K562 (cell line): ENCODE results near the gene MPV17L2. TPM values are rescaled to one million over a fixed set of nuclear protein-coding genes. Genes with fewer than 3 reads are reported as not detected.

Experiments
- ATF7 ChIP-seq: fragments of 450-650 bp; IDR thresholded peaks from 2 replicates; pipeline ENCODE4 v1.7.1; 2014; ENCODE audit warnings: mild to moderate bottlenecking, moderate library complexity
- CBX1 ChIP-seq: sonication (generic); IDR thresholded peaks from 2 replicates; pipeline ENCODE4 v1.6.1; 2016; ENCODE audit warnings: antibody characterized with exemption, low read depth, mild to moderate bottlenecking
- CBX3 ChIP-seq, 2 experiments: IDR thresholded peaks; 1 replicate in 1 of 2; 2 replicates in 1 of 2; pipeline ENCODE4 v1.6.1; 2012; ENCODE audit warnings: inconsistent platforms in 2 of 2, low read length in 2 of 2, borderline replicate concordance in 1 of 2, control low read depth in 1 of 2
- ETV1 ChIP-seq: fragments of 450-650 bp; conservative IDR thresholded peaks from 2 replicates; pipeline ENCODE4 v1.6.1; 2016; ENCODE audit warnings: missing genetic modification characterization, control low read depth, low read depth, missing compliant biosample characterization
- GTF2F1 ChIP-seq: IDR thresholded peaks from 2 replicates; pipeline ENCODE4 v1.6.1; 2011; ENCODE audit warnings: low read depth, low read length, improper control_type of control experiment
- JUND ChIP-seq, 2 experiments: IDR thresholded peaks; 2 replicates in 1 of 2; 3 replicates in 1 of 2; pipeline ENCODE4 v1.6.1; 2011; ENCODE audit warnings: borderline replicate concordance in 2 of 2, low read depth in 2 of 2, low read length in 2 of 2, improper control_type of control experiment in 1 of 2, missing biosample characterization in 1 of 2, missing genetic modification characterization in 1 of 2, missing genetic modification reagents in 1 of 2
- MBD2 ChIP-seq: sonication (generic); IDR thresholded peaks from 2 replicates; pipeline ENCODE4 v1.6.1; 2016; ENCODE audit warnings: low read depth, borderline replicate concordance
- NCOA2 ChIP-seq, 2 experiments: fragments of 450-650 bp; IDR thresholded peaks; 2 replicates each; pipeline ENCODE4 v1.6.1; 2018; ENCODE audit warnings: mild to moderate bottlenecking in 2 of 2, moderate library complexity in 1 of 2; ENCODE audit not compliant: partially characterized antibody in 2 of 2
- NFYB ChIP-seq: IDR thresholded peaks from 2 replicates; pipeline ENCODE4 v1.6.1; 2011; ENCODE audit warnings: mild to moderate bottlenecking, moderate library complexity; ENCODE audit not compliant: insufficient read length; ENCODE audit errors: extremely low read depth
- OTX1 ChIP-seq: fragments of 450-650 bp; formaldehyde crosslinking; IDR thresholded peaks from 2 replicates; pipeline ENCODE4 v1.4.0; 2022; ENCODE audit warnings: mild to moderate bottlenecking
- RBM25 ChIP-seq: fragments of 200-400 bp; formaldehyde crosslinking; IDR thresholded peaks from 2 replicates; pipeline ENCODE4 v1.6.1; 2018; ENCODE audit warnings: low read length, low read depth, moderate library complexity; ENCODE audit not compliant: severe bottlenecking
- SNRNP70 ChIP-seq: fragments of 200-400 bp; formaldehyde crosslinking; optimal IDR thresholded peaks from 2 replicates; pipeline ENCODE3; 2017; ENCODE audit warnings: low read depth, low read length
- SRSF1 ChIP-seq: fragments of 200-400 bp; formaldehyde crosslinking; IDR thresholded peaks from 2 replicates; pipeline ENCODE4 v1.6.1; 2017; ENCODE audit warnings: mild to moderate bottlenecking, low read depth, low read length, moderate library complexity
- TAF1 ChIP-seq: IDR thresholded peaks from 2 replicates; pipeline ENCODE4 v1.6.1; 2011; ENCODE audit warnings: mild to moderate bottlenecking, low read length, moderate library complexity; ENCODE audit not compliant: insufficient read depth, control insufficient read depth, severe bottlenecking; ENCODE audit errors: extremely low read depth
- TAF7 ChIP-seq: fragments of 450-650 bp; IDR thresholded peaks from 2 replicates; pipeline ENCODE4 v1.6.1; 2016; ENCODE audit warnings: missing genetic modification characterization, missing compliant biosample characterization
- U2AF2 ChIP-seq: fragments of 200-400 bp; formaldehyde crosslinking; optimal IDR thresholded peaks from 2 replicates; pipeline ENCODE3; 2017; ENCODE audit warnings: low read depth, mild to moderate bottlenecking, low read length
- ZNF764 ChIP-seq: fragments of 250-450 bp; sonication (Bioruptor Pico); IDR thresholded peaks from 2 replicates; pipeline ENCODE4 v1.4.0; 2020; ENCODE audit warnings: low read depth, mild to moderate bottlenecking, moderate library complexity
- polyA plus RNA-seq, 8 experiments: library from polyadenylated mRNA; depleted of rRNA in 4 of 8; stranded (reverse) in 5 of 8; unstranded in 3 of 8; fragments of >200 nt; fragmentation: Nextera tagmentation in 2 of 8; fragmentation: Illumina TruSeq in 1 of 8; extraction: Ambion mirVana in 2 of 8; extraction: Trizol in 1 of 8; gene quantifications; 2 replicates each; pipeline versions ENCODE4 v1.2.1 to v1.2.3, GENCODE V29; 2011 to 2014; ENCODE audit warnings: inconsistent platforms in 1 of 8, missing spikeins in 1 of 8
- total RNA-seq, 7 experiments: library from RNA; depleted of rRNA in 6 of 7; stranded (reverse); fragments of >200 nt in 6 of 7; fragmentation: Illumina TruSeq in 2 of 7; extraction: Trizol in 2 of 7; gene quantifications; 2 replicates each; pipeline versions ENCODE4 v1.2.1 to v1.2.3, GENCODE V29; 2011 to 2021; ENCODE audit warnings: low replicate concordance in 1 of 7
- TF ChIP-seq, protein P1 (sequence below): fragments of 450-650 bp; conservative IDR thresholded peaks from 2 replicates; pipeline ENCODE4 v1.6.1; 2016; ENCODE audit warnings: missing genetic modification characterization, low read depth, mild to moderate bottlenecking, missing compliant biosample characterization, moderate library complexity
- TF ChIP-seq, protein P2 (sequence below): fragments of 450-650 bp; IDR thresholded peaks from 2 replicates; pipeline ENCODE4 v1.7.1; 2018; ENCODE audit warnings: mild to moderate bottlenecking, low read depth; ENCODE audit not compliant: partially characterized antibody
- TF ChIP-seq, protein P3 (sequence below), 2 experiments: fragments of 250-450 bp in 1 of 2; fragments of 450-650 bp in 1 of 2; sonication (Bioruptor Pico) in 1 of 2; IDR thresholded peaks; 2 replicates each; pipeline versions ENCODE4 v1.6.1 to v1.8.0; 2016 to 2021; ENCODE audit warnings: mild to moderate bottlenecking in 2 of 2, moderate library complexity in 2 of 2, missing compliant biosample characterization in 1 of 2, missing genetic modification characterization in 1 of 2
- TF ChIP-seq, protein P4 (sequence below): fragments of 250-450 bp; sonication (Bioruptor Pico); IDR thresholded peaks from 2 replicates; pipeline ENCODE4 v1.8.0; 2021; ENCODE audit warnings: mild to moderate bottlenecking, moderate library complexity

Gene MPV17L2
- total and polyA plus RNA-seq, 9 of the 15 experiments (the other 6 are each of a cell fraction or from before 2014, with no cell fraction given): 10.6 to 60.2 (median 28.5) TPM

DNA sequence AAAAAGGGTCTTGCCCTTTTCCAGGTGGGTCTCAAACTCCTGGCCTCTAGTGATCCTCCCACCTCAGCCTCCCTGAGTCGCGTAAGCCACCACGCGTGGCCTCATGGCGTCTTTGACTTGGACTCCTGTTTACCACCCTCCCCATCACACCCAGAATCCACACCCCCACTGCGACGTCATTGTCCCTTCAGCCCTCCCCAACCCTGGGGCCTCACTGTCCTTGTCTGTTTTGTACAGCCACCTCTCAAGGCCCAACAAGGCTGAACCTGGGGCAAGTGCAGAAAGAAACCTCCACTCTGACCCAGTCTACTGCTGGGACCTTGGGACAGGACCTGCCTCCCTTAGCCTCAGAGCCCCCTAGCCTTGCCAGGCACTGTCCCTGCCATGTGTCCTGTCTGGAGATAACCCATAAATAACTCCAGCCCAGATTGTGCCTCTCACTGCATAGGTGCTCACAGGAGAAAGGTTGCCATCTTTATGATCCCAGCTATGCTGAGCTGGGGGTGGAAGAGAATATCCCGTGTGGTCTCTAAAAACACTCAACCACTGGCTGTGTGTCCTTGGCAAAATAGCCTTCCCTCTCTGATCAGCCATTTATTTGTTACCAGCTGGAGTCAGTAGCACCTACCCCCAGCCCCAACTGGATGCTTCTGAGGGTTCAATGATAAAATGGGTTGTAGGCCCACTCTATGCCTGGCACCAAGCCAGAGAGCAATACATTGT, 21.3 kb upstream of the MPV17L2 start (continued):
- TF ChIP-seq, protein P1, sequence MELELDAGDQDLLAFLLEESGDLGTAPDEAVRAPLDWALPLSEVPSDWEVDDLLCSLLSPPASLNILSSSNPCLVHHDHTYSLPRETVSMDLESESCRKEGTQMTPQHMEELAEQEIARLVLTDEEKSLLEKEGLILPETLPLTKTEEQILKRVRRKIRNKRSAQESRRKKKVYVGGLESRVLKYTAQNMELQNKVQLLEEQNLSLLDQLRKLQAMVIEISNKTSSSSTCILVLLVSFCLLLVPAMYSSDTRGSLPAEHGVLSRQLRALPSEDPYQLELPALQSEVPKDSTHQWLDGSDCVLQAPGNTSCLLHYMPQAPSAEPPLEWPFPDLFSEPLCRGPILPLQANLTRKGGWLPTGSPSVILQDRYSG (tag): no peak
- TF ChIP-seq ATF7 (peak; percentile 73; the same call in 1 of the 2 replicates), ZNF764 (CRISPR knock-in tag) (no peak), JUND (IDR thresholded peaks at IDR 0.05; ENCODE audit: borderline replicate concordance, low read depth, low read length) (no peak), JUND (tag; IDR thresholded peaks at IDR 0.05; ENCODE audit: borderline replicate concordance, low read depth, low read length) (0 out of 3 replicates have a peak, but pooled peaks have one; percentile 19), TAF1 (no peak), SRSF1 (no peak), OTX1 (CRISPR knock-in tag) (no peak), CBX1 (0 out of 2 replicates have a peak, but pooled peaks have one; percentile 37), MBD2 (no peak), TAF7 (tag) (no peak), RBM25 (peak; percentile 93), SNRNP70 (no peak), U2AF2 (no peak), GTF2F1 (no peak), NCOA2 (IDR thresholded peaks at IDR 0.05; ENCODE audit: partially characterized antibody in 2 of 2) (no peak), ETV1 (no peak), NFYB (no peak), CBX3 (IDR thresholded peaks at IDR 0.05; ENCODE audit: borderline replicate concordance in 1 of 2, low read length in 2 of 2) (0 out of 3 replicates have a peak, but pooled peaks of 1 of the 2 experiments have one; percentile 4)
- TF ChIP-seq, protein P2, sequence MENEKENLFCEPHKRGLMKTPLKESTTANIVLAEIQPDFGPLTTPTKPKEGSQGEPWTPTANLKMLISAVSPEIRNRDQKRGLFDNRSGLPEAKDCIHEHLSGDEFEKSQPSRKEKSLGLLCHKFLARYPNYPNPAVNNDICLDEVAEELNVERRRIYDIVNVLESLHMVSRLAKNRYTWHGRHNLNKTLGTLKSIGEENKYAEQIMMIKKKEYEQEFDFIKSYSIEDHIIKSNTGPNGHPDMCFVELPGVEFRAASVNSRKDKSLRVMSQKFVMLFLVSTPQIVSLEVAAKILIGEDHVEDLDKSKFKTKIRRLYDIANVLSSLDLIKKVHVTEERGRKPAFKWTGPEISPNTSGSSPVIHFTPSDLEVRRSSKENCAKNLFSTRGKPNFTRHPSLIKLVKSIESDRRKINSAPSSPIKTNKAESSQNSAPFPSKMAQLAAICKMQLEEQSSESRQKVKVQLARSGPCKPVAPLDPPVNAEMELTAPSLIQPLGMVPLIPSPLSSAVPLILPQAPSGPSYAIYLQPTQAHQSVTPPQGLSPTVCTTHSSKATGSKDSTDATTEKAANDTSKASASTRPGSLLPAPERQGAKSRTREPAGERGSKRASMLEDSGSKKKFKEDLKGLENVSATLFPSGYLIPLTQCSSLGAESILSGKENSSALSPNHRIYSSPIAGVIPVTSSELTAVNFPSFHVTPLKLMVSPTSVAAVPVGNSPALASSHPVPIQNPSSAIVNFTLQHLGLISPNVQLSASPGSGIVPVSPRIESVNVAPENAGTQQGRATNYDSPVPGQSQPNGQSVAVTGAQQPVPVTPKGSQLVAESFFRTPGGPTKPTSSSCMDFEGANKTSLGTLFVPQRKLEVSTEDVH: no peak
- TF ChIP-seq, protein P3, sequence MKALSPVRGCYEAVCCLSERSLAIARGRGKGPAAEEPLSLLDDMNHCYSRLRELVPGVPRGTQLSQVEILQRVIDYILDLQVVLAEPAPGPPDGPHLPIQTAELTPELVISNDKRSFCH (CRISPR knock-in tag; IDR thresholded peaks at IDR 0.05): no peak
- TF ChIP-seq, protein P3 (tag; IDR thresholded peaks at IDR 0.05): no peak
- TF ChIP-seq, protein P4, sequence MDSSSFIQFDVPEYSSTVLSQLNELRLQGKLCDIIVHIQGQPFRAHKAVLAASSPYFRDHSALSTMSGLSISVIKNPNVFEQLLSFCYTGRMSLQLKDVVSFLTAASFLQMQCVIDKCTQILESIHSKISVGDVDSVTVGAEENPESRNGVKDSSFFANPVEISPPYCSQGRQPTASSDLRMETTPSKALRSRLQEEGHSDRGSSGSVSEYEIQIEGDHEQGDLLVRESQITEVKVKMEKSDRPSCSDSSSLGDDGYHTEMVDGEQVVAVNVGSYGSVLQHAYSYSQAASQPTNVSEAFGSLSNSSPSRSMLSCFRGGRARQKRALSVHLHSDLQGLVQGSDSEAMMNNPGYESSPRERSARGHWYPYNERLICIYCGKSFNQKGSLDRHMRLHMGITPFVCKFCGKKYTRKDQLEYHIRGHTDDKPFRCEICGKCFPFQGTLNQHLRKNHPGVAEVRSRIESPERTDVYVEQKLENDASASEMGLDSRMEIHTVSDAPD: no peak
